ENCODE data around the gene SAE1.
"Not testable (repeated sequence)": the region's sequence is repeated elsewhere in the genome, so short reads cannot be mapped to it uniquely, and the experiment has no call there.

SAE1 gene

DNA sequence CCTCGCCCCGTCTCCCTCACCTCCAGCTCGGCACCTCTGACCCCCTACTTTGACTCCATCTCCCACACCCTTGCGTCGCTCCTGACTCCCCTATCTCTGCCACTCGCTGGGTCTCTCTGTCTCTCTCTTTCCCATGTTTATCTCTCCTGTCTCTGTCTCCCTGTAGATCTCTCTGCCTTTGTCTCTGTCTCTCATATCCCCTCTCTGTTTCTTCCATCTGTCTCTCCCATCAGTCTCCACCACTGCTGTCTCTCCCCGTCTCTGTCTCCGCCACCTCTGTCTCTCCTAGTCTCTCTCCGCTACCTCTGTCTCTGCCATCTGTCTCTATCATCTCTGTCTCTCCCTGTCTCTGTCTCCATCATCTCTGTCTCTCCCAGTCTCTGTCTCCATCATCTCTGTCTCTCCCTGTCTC is 112.7 kb downstream of the SAE1 start:
- no peak for DNase-seq

DNA sequence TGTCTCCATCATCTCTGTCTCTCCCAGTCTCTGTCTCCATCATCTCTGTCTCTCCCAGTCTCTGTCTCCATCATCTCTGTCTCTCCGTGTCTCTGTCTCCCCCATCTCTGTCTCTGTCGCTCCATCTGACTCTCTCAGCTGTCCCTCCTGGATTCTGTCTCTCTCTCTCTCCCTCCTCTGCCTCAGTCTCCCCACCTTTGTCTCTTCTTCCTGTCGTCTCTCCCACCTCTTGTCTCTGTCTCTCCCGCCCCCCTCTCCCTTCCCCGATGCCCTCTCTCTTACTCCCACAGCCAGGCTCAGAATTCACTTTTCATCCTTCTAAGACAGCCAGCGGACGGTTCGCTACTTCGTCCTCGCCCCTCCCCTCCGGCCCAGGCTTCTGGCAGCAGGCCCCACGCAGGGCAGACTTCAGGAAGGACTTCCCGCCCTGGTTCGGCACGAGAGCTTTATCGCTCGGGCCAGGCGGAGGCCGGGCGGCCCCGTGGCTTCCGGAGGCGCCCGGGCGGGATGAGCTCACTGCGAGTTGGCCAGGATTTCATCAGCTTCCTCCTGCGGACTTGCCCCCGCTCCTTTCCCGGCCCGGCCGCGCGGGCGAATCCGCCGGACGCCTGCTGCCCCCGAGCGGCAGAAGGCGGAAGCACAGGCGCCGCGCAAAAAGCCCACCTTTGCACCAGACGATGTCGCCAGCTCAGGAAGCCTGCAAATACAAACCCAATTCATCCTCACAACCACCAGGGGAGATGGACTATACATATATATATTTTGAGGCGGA is 113.3 kb downstream of the SAE1 start:
- peak; percentile 98 to 99 (median 98) for DNase-seq

DNA sequence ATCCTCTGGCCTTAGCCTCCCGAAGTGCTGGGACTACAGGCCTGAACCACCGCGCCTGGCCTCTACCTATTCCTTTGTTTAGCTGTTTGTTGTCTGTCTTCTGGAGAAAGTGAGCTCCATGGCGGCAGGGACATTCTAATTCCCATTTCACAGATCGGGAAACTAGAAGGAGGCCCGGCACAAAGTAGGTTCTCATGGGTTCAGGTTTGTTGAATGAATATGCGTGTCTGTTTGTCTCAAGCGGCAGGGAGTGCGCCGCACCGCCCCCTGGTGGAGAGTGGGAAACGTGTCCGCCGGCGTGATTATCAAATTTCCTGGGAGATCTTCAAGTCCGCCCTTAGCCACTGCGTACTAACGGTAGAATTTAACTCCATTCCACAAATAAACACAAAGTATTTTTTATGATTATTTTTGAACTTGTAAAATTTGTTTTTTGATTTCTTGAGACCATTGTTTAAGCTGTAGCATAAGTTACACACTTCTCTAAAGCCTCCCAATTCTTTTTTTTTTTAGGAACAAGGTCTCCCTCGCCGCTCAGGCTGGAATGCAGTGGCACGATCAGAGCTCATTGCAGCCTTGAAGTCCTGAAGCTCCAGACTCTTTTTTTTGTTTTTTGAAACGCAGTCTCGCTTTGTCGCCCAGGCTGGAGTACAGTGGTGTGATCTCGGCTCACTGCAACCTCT is 116.8 kb downstream of the SAE1 start:
- DNase-seq = peak; percentile 82 to 92 (median 84)

GRCh38 chr19:47253016-47253415 is 122.4 kb downstream of the SAE1 start:
- not testable (repeated sequence) for DNase-seq

- DNase-seq = no peak
These were observed 122.8 kb downstream of the SAE1 start for GRCh38 chr19:47253467-47253881.

- no peak for DNase-seq
These were observed 123.3 kb downstream of the SAE1 start for GRCh38 chr19:47253970-47254369.

- DNase-seq = peak; percentile 96 to 97 (median 97)
These were observed 125.5 kb downstream of the SAE1 start, which contains the start of gene CCDC9 for GRCh38 chr19:47255879-47256692. CCDC9 (plus strand) TSS chr19:47256525; CDS start chr19:47258401, 1,876 bp downstream.

- peak; percentile 100 for DNase-seq
These were observed 126.2 kb downstream of the SAE1 start for GRCh38 chr19:47256693-47257410.

DNA sequence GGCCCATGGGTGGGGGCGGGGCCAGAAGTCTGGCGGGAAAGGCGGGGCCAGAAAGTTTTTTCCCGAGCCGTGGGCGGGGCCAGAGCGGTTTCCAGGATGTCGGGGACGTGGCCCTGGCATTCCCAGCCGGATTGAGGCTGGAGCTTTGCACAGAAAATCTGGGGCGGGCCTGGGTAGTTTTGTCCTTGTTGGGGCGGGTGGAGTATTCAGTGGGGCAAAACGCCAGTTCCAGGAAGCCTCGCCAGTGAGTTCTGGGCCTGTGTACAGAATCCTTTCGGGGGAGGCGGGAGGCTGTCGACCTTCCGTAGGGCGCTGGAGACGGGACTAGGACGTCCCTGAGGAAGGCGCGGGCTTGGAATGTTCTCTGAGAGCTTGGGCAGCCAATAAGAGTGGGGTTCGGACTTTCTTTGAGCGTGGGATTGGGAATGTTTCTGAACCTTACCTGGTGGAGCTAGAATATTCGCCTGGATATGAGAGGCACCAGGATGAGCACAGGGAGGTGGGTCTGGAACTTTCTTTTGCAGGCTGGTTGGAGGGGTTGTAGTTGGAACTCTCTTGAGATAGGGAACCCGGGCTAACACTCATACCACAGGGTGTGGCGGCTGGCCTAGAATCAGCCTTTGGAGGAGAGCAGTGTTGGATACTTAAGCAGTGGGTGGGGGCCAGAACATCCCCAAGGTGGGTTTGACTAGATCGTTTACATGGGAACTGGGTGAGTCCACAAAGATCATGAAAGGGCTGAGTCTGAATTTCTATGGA is 127.0 kb downstream of the SAE1 start:
- peak in 1 of 3 donors; percentile 23 for DNase-seq

- DNase-seq = no peak
These were observed 127.8 kb downstream of the SAE1 start for GRCh38 chr19:47258434-47258833.

DNA sequence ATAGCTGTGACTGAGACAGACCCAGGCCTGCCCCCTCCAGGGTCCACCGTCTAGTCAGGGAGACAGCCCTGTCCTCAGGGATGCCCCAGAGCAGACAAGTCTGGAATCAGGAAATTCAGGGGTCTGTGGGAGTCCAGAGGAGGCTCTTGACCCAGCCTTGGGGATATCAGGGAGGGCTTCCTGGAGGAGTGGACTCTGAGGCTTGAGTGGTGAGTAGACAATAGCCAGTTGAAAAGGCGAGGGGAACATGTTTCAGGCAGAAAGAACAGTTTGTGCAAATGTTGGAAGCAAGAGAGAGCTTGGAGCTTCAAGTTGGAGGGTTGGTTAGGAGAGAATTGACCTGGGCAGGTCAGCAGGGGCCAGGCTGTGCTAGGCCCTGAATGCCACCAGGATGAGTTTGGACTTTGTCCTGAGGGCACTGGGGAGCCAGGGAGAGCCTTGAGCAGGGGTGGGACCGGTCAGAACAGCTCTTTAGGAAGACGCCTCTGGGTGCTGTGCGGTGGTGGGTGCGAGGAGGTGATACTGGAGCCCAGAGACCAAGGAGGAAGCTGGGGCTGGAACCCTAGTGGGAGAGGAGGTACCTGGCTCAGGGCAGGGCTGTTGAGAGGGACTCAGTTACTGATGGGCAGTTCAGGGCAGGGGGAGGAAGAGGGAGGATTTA is 128.4 kb downstream of the SAE1 start:
- DNase-seq = no peak
